B cell (primary cell): ENCODE data around the gene MAML2. TPM values are rescaled to one million over a fixed set of nuclear protein-coding genes. Genes with fewer than 3 reads are reported as not detected.

Experiments
- ATAC-seq: fragments of 200-7000 bp; cut with Tn5 transposase; one replicate; pipeline ENCODE4 v1.10.0; 2021; ENCODE audit warnings: low read depth, mild to moderate bottlenecking, moderate number of reproducible peaks, moderate library complexity
- CTCF ChIA-PET: fragments of 350-600 bp; sonication (Branson Sonifier 250); formaldehyde crosslinking; loops from one replicate; lab custom pipeline; 2021; ENCODE audit warnings: antibody characterized with exemption, inconsistent platforms; lab: Charles Lee
- POLR2A ChIA-PET: fragments of 350-600 bp; sonication (Branson Sonifier 250); formaldehyde crosslinking; loops from one replicate; lab custom pipeline; 2021; ENCODE audit warnings: antibody characterized with exemption; lab: Charles Lee
- DNase-seq: peaks from one replicate; pipeline ENCODE4 v3.0.0; 2013
- H2AFZ ChIP-seq: 2 replicates; pipeline ENCODE4 v1.6.1; 2012; ENCODE audit warnings: mild to moderate bottlenecking, low read depth, low read length; ENCODE audit not compliant: insufficient read depth, poor library complexity, severe bottlenecking
- H3K27ac ChIP-seq, 2 donors: 1 replicate in 1 of 2; 2 replicates in 1 of 2; pipeline ENCODE4 v1.5.1; 2012 to 2013; ENCODE audit warnings: low read length in 2 of 2, mild to moderate bottlenecking in 2 of 2, moderate library complexity in 1 of 2
- H3K27me3 ChIP-seq, 4 experiments: fragments of 200-600 bp in 1 of 4; sonication (generic) in 1 of 4; replicated peaks in 1 of 4; 1 replicate in 2 of 4; 2 replicates in 2 of 4; pipeline versions ENCODE4 v1.6.1 to v1.7.0; 2013 to 2016; ENCODE audit warnings: low read length in 3 of 4, mild to moderate bottlenecking in 2 of 4, mixed read lengths in 1 of 4, moderate library complexity in 1 of 4; ENCODE audit not compliant: insufficient read depth in 4 of 4, control insufficient read depth in 3 of 4; ENCODE audit errors: control extremely low read depth in 1 of 4
- H3K36me3 ChIP-seq, 2 experiments: replicated peaks in 1 of 2; 1 replicate in 1 of 2; 2 replicates in 1 of 2; pipeline versions ENCODE4 v1.6.1 to v1.7.1; 2013; ENCODE audit warnings: low read length in 1 of 2; ENCODE audit not compliant: insufficient read depth in 2 of 2, control insufficient read depth in 1 of 2; ENCODE audit errors: control extremely low read depth in 1 of 2, extremely low read depth in 1 of 2
- H3K4me1 ChIP-seq, 2 donors: fragments of 200-600 bp in 1 of 2; sonication (generic) in 1 of 2; 1 replicate in 1 of 2; 2 replicates in 1 of 2; pipeline versions ENCODE4 v1.5.1 to v1.6.1; 2013 to 2017; ENCODE audit warnings: low read length in 2 of 2; ENCODE audit not compliant: control insufficient read depth in 2 of 2, insufficient read depth in 2 of 2
- H3K4me2 ChIP-seq: replicated peaks from 2 replicates; pipeline ENCODE3; 2012; ENCODE audit warnings: mild to moderate bottlenecking, low read depth, low read length; ENCODE audit not compliant: poor library complexity, severe bottlenecking
- H3K4me3 ChIP-seq, 5 experiments: fragments of 200-600 bp in 1 of 5; sonication (generic) in 1 of 5; 1 replicate in 3 of 5; 2 replicates in 2 of 5; pipeline versions ENCODE4 v1.5.1 to v1.7.0; 2011 to 2016; ENCODE audit warnings: low read length in 4 of 5, mild to moderate bottlenecking in 4 of 5, low read depth in 2 of 5, control low read depth in 1 of 5, moderate library complexity in 1 of 5; ENCODE audit not compliant: insufficient read depth in 1 of 5; ENCODE audit errors: control extremely low read depth in 1 of 5, extremely low read depth in 1 of 5
- H3K79me2 ChIP-seq: fragments of 200-600 bp; sonication (generic); one replicate; pipeline ENCODE4 v1.6.0; 2016; ENCODE audit warnings: low read length; ENCODE audit not compliant: control insufficient read depth, insufficient read depth
- H3K9ac ChIP-seq: fragments of 200-600 bp; sonication (generic); 2 replicates; pipeline ENCODE4 v1.6.1; 2017; ENCODE audit warnings: mild to moderate bottlenecking, low read length, moderate library complexity
- H3K9me3 ChIP-seq, 3 donors: one replicate each; pipeline versions ENCODE4 v1.6.1 to v1.7.1; 2013; ENCODE audit warnings: low read length in 2 of 3; ENCODE audit not compliant: control insufficient read depth in 2 of 3, insufficient read depth in 1 of 3; ENCODE audit errors: control extremely low read depth in 1 of 3
- H4K20me1 ChIP-seq: 2 replicates; pipeline ENCODE4 v1.6.0; 2012; ENCODE audit warnings: mild to moderate bottlenecking, low read length; ENCODE audit not compliant: insufficient read depth, control insufficient read depth, poor library complexity, severe bottlenecking
- H3K27ac Mint-ChIP-seq: one replicate; pipeline ENCODE4 v1.8.0; 2021; ENCODE audit warnings: mixed read lengths
- H3K27me3 Mint-ChIP-seq: one replicate; pipeline ENCODE4 v1.8.0; 2021; ENCODE audit warnings: mixed read lengths
- H3K4me1 Mint-ChIP-seq: one replicate; pipeline ENCODE4 v1.8.0; 2021; ENCODE audit warnings: mixed read lengths
- H3K4me3 Mint-ChIP-seq: one replicate; pipeline ENCODE4 v1.8.0; 2021; ENCODE audit warnings: mixed read lengths
- H3K9me3 Mint-ChIP-seq: one replicate; pipeline ENCODE4 v1.8.0; 2022; ENCODE audit warnings: mixed read lengths; ENCODE audit not compliant: insufficient read depth
- CTCF ChIP-seq: fragments of 200-600 bp; IDR thresholded peaks from one replicate; pipeline ENCODE4 v1.8.0; 2022; ENCODE audit warnings: antibody characterized with exemption, mild to moderate bottlenecking
- EZH2 ChIP-seq: IDR thresholded peaks from 2 replicates; pipeline ENCODE4 v1.6.1; 2012; ENCODE audit warnings: borderline replicate concordance, low read depth, mild to moderate bottlenecking, moderate library complexity, low read length; ENCODE audit not compliant: insufficient read depth, poor library complexity, severe bottlenecking
- WGBS: methylation state at CpG from one replicate; pipeline ENCODE4 v1.1.5; 2013; ENCODE audit warnings: missing lambda C conversion rate; ENCODE audit not compliant: insufficient coverage; 5-methylcytosine and 5-hydroxymethylcytosine counted together
- intact Hi-C: fragments of 100-400 bp; cut with micrococcal nuclease; formaldehyde crosslinking; loops from one replicate; pipeline ENCODE4 v1.10.0; 2022
- polyA plus RNA-seq: library from polyadenylated mRNA; depleted of rRNA; stranded (reverse); fragments of >200 nt; gene quantifications from 2 replicates; pipeline ENCODE4 v1.2.3, GENCODE V29; 2012
- total RNA-seq, 2 donors: library from RNA; stranded (reverse); fragments of 120-200 nt in 1 of 2; gene quantifications; 1 replicate in 1 of 2; 2 replicates in 1 of 2; pipeline versions ENCODE4 v1.2.3 to v1.2.4, GENCODE V29; 2013 to 2022

The MAML2 gene
- total and polyA plus RNA-seq, 2 donors (not counting 1 experiment from before 2014, with no cell fraction given): 10.7 to 26.4 TPM

- Mint-ChIP-seq H3K4me1 (peaks cover 9% of the 10 kb centered on the region), H3K4me3 (no peak overlapping the region)
- WGBS: 86% methylated on average over 2 of the region's 5 CpGs
Observed at GRCh38 chr11:96090711-96091110, 252.3 kb downstream of the MAML2 start.

GRCh38 chr11:96088914-96089313, 254.1 kb downstream of the MAML2 start:
- no CpG with 5 or more reads among the region's 3 CpGs for WGBS
- H3K36me3 ChIP-seq: peaks cover 4 to 32% of the 10 kb centered on the region in 2 experiments
- no peak overlapping the region for H3K4me3 Mint-ChIP-seq
- peaks cover 0 to 1% (median 0%) of the 10 kb centered on the region in 3 donors for H3K9me3 ChIP-seq
- DNase-seq (no peak), ATAC-seq (no peak)
- H3K4me2 ChIP-seq: no peak overlapping the region
- H3K4me3 ChIP-seq: no peak overlapping the region
- no peak overlapping the region for H2AFZ ChIP-seq
- ChIA-PET CTCF (interaction anchor here (1.3 to 8.3 kb wide), 3 partner anchors 252 to 306 kb away, joined by 4 to 143 read pairs (median 28); partner anchors contain the start of gene MAML2), POLR2A (no interaction called here)
- H3K9me3 Mint-ChIP-seq: no peaks in the 10 kb centered on the region
- no peaks in the 10 kb centered on the region for H3K4me1 ChIP-seq
- no peak overlapping the region for H3K27ac ChIP-seq
- no peaks in the 10 kb centered on the region for H3K27me3 ChIP-seq
- TF ChIP-seq EZH2 (no peak), CTCF (no peak)
- H3K9ac ChIP-seq: no peak overlapping the region
- intact Hi-C loops: no loop called here
- no peak overlapping the region for H3K27ac Mint-ChIP-seq
- no peaks in the 10 kb centered on the region for H3K79me2 ChIP-seq
- H3K4me1 Mint-ChIP-seq: peaks cover 7% of the 10 kb centered on the region
- H3K27me3 Mint-ChIP-seq: no peaks in the 10 kb centered on the region
- no peaks in the 10 kb centered on the region for H4K20me1 ChIP-seq

More at GRCh38 chr11:96090711-96091110, 252.3 kb downstream of the MAML2 start:
- H3K9me3 ChIP-seq: no peaks in the 10 kb centered on the region
- no peak overlapping the region for H2AFZ ChIP-seq
- H3K4me2 ChIP-seq: no peak overlapping the region
- H3K27ac ChIP-seq: no peak overlapping the region
- no peak for TF ChIP-seq CTCF
- TF ChIP-seq EZH2: no peak
- no peaks in the 10 kb centered on the region for H3K79me2 ChIP-seq
- CTCF ChIA-PET: interaction anchor here (1.2 to 8.3 kb wide), 7 partner anchors 36 to 304 kb away, joined by 3 to 143 read pairs (median 5); partner anchors contain the start of genes CCDC82, JRKL and MAML2
- Mint-ChIP-seq H3K27ac (no peak overlapping the region), H3K9me3 (no peaks in the 10 kb centered on the region), H3K27me3 (no peaks in the 10 kb centered on the region)
- H4K20me1 ChIP-seq: no peaks in the 10 kb centered on the region
- ATAC-seq (no peak), DNase-seq (no peak)
- intact Hi-C loops: loop anchor here (1.0 kb wide), 2 partner anchors 253 to 303 kb away; partner anchors contain the start of gene MAML2
- peaks cover 3 to 32% of the 10 kb centered on the region in 2 experiments for H3K36me3 ChIP-seq
- no peaks in the 10 kb centered on the region for H3K4me1 ChIP-seq
- POLR2A ChIA-PET: no interaction called here
- no peaks in the 10 kb centered on the region for H3K27me3 ChIP-seq
- H3K9ac ChIP-seq: no peak overlapping the region
- no peak overlapping the region for H3K4me3 ChIP-seq
